WI38 (cell line): ENCODE measurements around the gene SERPINB5.

Experiments used
- H3K4me3 ChIP-seq: 2 replicates; pipeline ENCODE4 v1.5.1; 2011; ENCODE audit warnings: low read depth, mild to moderate bottlenecking, control low read depth, low read length
- TF ChIP-seq, protein P1 (sequence below): IDR thresholded peaks from 2 replicates; pipeline ENCODE4 v1.5.1; 2012; ENCODE audit warnings: low read depth, mild to moderate bottlenecking, control low read depth, low read length

The SERPINB5 gene

DNA sequence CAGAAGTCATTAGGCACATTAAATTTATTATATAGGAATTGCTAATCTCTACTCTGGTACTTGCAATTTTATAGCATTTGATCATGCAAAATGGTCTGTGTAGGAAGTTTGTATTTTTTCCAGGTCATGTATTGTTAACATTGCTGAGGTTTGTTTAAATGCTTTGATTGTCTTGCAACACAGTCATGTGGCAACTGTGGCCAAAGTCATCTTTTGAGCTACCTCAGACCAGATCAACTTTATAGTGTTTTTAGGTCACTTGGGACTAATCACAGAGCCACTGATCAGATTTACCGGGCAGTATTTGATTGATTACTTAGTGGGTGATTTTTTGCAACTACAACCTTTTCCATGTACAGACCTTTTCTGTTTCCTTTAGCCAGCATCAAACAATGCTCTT, 3.7 kb downstream of the SERPINB5 start:
- TF ChIP-seq, protein P1, sequence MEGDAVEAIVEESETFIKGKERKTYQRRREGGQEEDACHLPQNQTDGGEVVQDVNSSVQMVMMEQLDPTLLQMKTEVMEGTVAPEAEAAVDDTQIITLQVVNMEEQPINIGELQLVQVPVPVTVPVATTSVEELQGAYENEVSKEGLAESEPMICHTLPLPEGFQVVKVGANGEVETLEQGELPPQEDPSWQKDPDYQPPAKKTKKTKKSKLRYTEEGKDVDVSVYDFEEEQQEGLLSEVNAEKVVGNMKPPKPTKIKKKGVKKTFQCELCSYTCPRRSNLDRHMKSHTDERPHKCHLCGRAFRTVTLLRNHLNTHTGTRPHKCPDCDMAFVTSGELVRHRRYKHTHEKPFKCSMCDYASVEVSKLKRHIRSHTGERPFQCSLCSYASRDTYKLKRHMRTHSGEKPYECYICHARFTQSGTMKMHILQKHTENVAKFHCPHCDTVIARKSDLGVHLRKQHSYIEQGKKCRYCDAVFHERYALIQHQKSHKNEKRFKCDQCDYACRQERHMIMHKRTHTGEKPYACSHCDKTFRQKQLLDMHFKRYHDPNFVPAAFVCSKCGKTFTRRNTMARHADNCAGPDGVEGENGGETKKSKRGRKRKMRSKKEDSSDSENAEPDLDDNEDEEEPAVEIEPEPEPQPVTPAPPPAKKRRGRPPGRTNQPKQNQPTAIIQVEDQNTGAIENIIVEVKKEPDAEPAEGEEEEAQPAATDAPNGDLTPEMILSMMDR, result no peak

DNA sequence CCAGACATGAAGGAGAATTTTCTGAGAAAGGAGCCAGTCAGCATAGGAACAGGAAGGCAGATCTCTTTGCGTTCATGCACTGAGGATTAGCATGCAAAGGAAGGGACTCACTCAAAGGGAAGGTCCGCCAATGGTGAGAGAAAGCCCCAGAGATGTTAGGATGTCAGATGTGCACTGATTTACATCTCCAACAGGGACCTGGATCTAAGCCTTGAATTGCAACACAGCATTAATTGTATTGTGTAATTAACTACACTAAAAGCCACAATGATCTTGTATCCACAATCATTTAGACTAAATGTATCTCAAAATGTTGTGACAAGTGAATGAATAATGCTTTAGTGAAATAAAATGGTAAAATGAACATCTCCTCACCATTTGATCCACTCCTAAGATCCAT, 4.2 kb downstream of the SERPINB5 start:
- H3K4me3 ChIP-seq, result no peak overlapping the region
- TF ChIP-seq, protein P1, result no peak

More for the DNA sequence above, 3.7 kb downstream of the SERPINB5 start:
- H3K4me3 ChIP-seq, result no peak overlapping the region

DNA sequence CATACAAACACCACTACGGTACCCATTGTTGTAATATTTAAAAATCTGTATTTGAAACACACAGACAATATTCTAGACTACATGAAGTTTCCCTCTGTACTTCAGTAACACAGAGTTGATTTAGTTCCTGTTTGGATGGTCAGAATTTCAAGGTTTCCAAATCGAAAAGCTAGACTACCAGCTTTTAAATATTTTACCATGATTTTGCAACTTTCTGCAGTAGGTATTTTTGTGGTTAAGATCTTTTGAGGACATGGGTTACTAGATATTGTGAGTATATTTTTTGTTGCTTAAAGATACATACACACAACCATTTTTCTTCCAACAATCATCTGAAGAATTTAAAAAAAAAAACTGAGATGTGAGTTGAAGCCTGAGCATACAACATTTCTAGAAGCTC, 10.9 kb downstream of the SERPINB5 start:
- TF ChIP-seq, protein P1, result no peak
- H3K4me3 ChIP-seq, result no peak overlapping the region

DNA sequence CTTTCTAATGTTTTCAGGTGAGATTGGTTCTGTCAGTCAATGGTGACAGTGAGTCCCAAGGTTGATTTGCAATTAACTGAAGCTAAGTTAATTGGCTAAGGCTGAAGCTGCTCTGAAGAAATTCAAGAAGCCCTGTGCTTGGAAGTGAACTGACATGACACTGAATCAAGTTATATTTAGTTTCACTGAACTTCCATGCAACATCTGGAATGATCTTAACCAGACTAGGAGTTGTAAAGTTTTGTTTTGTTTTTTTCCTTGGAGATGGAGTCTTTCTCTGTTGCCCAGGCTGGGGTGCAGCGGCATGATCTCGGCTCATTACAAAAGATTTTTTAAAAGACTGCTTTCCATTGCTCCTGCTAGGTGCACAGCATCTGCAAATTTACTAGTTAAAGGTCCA, 11.4 kb downstream of the SERPINB5 start:
- TF ChIP-seq, protein P1, result no peak
- H3K4me3 ChIP-seq, result no peak overlapping the region

DNA sequence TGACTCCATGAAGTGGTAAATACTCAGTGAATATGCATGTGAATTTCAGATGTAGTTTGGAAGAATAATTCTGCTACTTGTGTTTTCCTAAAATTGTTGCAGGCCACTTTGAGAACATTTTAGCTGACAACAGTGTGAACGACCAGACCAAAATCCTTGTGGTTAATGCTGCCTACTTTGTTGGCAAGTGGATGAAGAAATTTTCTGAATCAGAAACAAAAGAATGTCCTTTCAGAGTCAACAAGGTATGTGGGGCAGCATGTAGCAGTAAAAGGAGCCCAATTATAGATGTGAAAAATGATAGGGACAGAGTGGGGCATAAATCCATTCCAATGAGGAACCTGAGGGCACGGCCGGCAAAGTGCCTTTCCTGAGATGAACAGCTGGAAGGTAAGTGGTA, 16.1 kb downstream of the SERPINB5 start:
- TF ChIP-seq, protein P1, result no peak
- no peak overlapping the region for H3K4me3 ChIP-seq

DNA sequence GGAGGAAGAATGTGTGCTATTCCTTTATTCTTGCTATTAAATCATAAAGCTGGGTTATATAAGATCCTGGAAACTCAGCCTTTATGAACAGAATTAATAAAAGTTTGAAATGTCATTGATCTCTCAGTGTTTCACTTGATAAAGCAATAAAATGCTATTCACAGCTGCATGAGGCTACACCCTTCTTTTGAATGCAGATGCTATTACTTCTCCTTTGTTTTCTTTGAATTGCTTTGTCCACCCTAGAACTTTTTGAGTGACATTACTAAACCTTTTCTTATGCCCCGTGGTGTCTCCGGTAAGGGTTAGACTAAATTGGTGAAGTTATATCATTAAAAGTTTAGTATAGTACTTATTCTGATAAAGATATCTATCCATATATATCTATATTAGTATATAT, 18.9 kb downstream of the SERPINB5 start:
- no peak overlapping the region for H3K4me3 ChIP-seq

DNA sequence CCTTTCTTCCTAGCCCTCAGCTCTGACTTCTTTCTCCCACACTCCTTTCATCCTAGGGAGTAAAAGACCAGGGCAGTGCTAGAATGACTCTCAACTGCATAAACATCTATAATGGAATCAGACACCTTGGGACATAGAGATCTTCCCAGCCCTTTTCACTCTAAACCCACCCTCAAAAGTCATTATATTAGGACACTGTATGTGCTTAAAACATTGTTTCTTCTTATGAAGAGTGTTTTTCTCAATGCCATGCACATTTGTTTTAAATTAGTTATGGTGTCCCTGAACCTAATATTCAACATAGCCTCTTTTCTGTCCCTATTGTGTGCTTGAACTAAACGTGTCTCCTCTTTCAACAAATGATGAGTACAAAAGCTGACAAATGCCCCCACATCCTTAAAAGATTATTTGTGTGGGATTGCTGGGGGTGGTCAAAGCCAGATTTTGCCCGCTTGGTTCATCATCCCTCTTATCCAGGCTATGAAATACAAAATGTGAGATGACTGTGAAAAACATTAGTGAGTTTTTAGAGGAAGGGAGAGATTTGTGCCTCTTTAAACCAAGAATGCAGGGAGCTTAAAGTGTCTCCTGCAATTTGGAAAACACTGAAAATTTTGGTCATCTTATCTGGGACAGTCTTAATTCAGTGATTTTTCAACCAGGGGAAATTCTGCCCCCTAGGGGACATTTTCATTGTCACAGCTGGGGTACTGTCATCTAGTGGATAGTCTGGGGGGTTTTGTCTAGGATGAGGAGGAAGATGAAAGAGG, 29.0 kb downstream of the SERPINB5 start:
- TF ChIP-seq, protein P1, result peak; percentile 37; the same call in 1 of the 2 replicates
- H3K4me3 ChIP-seq, result no peak overlapping the region

More for the DNA sequence above, 18.9 kb downstream of the SERPINB5 start:
- TF ChIP-seq, protein P1, result no peak
